ENCODE data around the gene SCN9A.
"Not testable (repeated sequence)": the region's sequence is repeated elsewhere in the genome, so short reads cannot be mapped to it uniquely, and the experiment has no call there.

DNA sequence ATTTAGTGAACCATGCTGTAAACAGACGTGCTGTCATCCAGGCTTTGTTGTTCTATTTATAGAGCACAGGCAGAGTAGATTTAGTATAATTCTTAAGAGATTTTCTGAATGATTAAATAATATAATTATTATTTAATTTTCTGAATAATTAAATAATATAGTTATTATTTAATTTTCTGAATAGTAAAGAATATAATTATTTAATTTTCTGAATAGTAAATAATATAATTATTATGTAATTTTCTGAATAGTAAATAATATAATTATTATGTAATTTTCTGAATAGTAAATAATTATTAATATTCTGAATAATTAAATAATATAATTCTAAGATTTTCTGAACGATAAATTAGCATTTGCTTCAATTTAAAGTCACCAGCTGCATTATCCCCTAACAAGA is 62.9 kb downstream of the SCN9A start:
- TF ChIP-seq, protein P1, sequence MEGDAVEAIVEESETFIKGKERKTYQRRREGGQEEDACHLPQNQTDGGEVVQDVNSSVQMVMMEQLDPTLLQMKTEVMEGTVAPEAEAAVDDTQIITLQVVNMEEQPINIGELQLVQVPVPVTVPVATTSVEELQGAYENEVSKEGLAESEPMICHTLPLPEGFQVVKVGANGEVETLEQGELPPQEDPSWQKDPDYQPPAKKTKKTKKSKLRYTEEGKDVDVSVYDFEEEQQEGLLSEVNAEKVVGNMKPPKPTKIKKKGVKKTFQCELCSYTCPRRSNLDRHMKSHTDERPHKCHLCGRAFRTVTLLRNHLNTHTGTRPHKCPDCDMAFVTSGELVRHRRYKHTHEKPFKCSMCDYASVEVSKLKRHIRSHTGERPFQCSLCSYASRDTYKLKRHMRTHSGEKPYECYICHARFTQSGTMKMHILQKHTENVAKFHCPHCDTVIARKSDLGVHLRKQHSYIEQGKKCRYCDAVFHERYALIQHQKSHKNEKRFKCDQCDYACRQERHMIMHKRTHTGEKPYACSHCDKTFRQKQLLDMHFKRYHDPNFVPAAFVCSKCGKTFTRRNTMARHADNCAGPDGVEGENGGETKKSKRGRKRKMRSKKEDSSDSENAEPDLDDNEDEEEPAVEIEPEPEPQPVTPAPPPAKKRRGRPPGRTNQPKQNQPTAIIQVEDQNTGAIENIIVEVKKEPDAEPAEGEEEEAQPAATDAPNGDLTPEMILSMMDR (conservative IDR thresholded peaks at IDR 0.05; ENCODE audit: low read length) = not testable (repeated sequence)
- TF ChIP-seq EZH2phosphoT487 (IDR thresholded peaks at IDR 0.05; ENCODE audit: borderline replicate concordance, low read depth, low read length) = not testable (repeated sequence)

All from OCI-LY7 (cell line).